ENCODE results near the gene PDGFC. TPM values are rescaled to one million over a fixed set of nuclear protein-coding genes. Genes with fewer than 3 reads are reported as not detected.

PDGFC gene
- total RNA-seq, 1 donor, result 184 TPM

- H3K4me3 ChIP-seq (ENCODE audit: low read depth, low read length), result no peak overlapping the region
- TF ChIP-seq, protein P1, sequence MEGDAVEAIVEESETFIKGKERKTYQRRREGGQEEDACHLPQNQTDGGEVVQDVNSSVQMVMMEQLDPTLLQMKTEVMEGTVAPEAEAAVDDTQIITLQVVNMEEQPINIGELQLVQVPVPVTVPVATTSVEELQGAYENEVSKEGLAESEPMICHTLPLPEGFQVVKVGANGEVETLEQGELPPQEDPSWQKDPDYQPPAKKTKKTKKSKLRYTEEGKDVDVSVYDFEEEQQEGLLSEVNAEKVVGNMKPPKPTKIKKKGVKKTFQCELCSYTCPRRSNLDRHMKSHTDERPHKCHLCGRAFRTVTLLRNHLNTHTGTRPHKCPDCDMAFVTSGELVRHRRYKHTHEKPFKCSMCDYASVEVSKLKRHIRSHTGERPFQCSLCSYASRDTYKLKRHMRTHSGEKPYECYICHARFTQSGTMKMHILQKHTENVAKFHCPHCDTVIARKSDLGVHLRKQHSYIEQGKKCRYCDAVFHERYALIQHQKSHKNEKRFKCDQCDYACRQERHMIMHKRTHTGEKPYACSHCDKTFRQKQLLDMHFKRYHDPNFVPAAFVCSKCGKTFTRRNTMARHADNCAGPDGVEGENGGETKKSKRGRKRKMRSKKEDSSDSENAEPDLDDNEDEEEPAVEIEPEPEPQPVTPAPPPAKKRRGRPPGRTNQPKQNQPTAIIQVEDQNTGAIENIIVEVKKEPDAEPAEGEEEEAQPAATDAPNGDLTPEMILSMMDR (IDR thresholded peaks at IDR 0.05; ENCODE audit: insufficient read depth, low read depth, low read length), result no peak
- peak; percentile 69 for DNase-seq (ENCODE audit: low read depth)
Observed at GRCh38 chr4:156764145-156764544, 207.5 kb downstream of the PDGFC start.

- no peak overlapping the region for H3K4me3 ChIP-seq (ENCODE audit: low read depth, low read length)
- peak; percentile 92 for DNase-seq (ENCODE audit: low read depth)
- TF ChIP-seq, protein P1 (IDR thresholded peaks at IDR 0.05; ENCODE audit: insufficient read depth, low read depth, low read length), result no peak
Observed at GRCh38 chr4:156763511-156763910, 208.1 kb downstream of the PDGFC start.

GRCh38 chr4:156762851-156763250, 208.7 kb downstream of the PDGFC start:
- TF ChIP-seq, protein P1 (IDR thresholded peaks at IDR 0.05; ENCODE audit: insufficient read depth, low read depth, low read length), result no peak
- no peak overlapping the region for H3K4me3 ChIP-seq (ENCODE audit: low read depth, low read length)
- DNase-seq (ENCODE audit: low read depth), result no peak

DNA sequence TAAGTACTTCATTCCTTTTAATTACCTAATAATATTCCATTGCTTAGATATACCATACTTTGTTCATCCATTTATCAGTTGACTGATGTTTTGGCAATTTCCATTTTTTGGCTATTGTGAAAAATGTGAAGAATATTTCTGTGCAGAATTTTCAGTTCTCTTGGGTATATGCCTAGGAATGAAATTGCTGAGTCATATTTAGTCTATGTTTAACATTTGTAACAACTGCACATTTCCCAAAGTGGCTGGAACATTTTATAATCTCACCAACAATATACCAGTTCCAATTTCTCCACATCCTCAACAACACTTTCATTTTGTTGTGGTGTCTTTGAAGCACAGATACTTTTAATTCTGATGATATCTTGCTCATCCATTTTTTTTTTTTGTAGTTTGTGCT, 215.5 kb downstream of the PDGFC start:
- H3K4me3 ChIP-seq (ENCODE audit: low read depth, low read length), result no peak overlapping the region
- TF ChIP-seq, protein P1 (IDR thresholded peaks at IDR 0.05; ENCODE audit: insufficient read depth, low read depth, low read length), result no peak
- DNase-seq (ENCODE audit: low read depth), result no peak

DNA sequence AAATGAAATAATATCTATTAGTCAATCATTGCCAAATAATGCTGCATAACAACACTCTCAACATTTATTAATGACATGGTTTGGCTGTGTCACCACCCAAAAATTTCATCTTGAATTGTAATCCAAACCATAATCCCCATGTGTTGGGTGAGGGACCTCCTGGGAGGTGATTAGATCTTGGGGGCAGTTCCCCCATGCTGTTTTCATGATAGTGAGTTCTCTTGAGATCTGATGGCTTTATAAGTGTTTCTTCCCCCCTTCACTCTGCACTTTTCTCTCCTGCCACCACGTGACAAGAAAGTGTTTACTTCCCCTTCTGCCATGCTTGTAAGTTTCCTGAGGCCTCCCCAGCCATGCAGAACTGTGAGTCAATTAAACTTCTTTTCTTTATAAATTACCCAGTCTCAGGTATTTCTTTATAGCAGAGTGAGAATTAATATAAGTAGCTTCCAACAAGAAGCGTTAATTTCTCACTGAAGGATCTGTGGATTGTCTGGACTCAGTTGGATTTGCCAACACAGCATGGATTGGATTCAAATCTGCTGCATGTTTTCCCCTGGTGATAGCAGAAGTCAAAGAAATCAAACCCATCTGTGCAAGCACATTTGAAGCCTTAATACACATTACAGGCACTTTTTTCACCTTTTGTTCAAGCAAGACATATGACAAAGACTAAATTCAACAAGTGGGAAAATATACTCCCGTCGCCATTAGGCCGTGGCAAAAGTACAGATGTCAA, 216.6 kb downstream of the PDGFC start:
- H3K4me3 ChIP-seq (ENCODE audit: low read depth, low read length), result no peak overlapping the region
- TF ChIP-seq, protein P1 (IDR thresholded peaks at IDR 0.05; ENCODE audit: insufficient read depth, low read depth, low read length), result no peak
- DNase-seq (ENCODE audit: low read depth), result no peak

DNA sequence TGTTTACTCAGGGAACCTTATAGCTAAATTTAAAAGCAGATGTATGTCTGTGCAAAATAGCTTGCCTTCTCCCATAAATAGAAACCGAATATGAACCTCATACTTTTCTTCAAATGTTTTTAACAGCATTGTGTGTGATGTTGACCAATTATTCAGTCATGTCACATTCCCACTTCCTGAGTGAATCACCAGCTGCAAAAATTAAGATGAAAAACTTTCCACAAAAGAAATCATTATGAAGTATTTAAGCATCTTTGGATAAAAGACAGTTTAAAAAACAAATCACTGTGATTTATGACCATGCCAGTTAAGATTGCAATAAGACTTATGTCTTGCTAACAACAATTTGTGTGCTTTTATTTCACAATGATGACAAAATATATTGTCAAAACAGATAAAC, 220.1 kb downstream of the PDGFC start:
- H3K4me3 ChIP-seq (ENCODE audit: low read depth, low read length), result no peak overlapping the region
- TF ChIP-seq, protein P1 (IDR thresholded peaks at IDR 0.05; ENCODE audit: insufficient read depth, low read depth, low read length), result no peak
- peak; percentile 76 for DNase-seq (ENCODE audit: low read depth)
